Astrocyte (in vitro differentiated cells and primary cell): ENCODE results near the gene CCL5.

Experiments used
- CTCF ChIP-seq: IDR thresholded peaks from 2 replicates; pipeline ENCODE4 v1.5.1; 2011; ENCODE audit warnings: low read depth, mild to moderate bottlenecking, inconsistent platforms, low read length, moderate library complexity; ENCODE audit not compliant: insufficient read depth
- EZH2 ChIP-seq: IDR thresholded peaks from 2 replicates; pipeline ENCODE4 v1.6.1; 2012; ENCODE audit warnings: mild to moderate bottlenecking, low read length, inconsistent platforms; ENCODE audit not compliant: insufficient read depth

GRCh38 chr17:35920229-35920628 lies 40.1 kb upstream of the CCL5 start:
- TF ChIP-seq CTCF (no peak), EZH2 (no peak)
